GM19035 (cell line): ENCODE data around the gene TRIM29.

Source experiments
- ATAC-seq: cut with Tn5 transposase; IDR thresholded peaks from one replicate; pipeline ENCODE4 v1.9.1; 2021; ENCODE audit not compliant: unreplicated experiment

Gene TRIM29

DNA sequence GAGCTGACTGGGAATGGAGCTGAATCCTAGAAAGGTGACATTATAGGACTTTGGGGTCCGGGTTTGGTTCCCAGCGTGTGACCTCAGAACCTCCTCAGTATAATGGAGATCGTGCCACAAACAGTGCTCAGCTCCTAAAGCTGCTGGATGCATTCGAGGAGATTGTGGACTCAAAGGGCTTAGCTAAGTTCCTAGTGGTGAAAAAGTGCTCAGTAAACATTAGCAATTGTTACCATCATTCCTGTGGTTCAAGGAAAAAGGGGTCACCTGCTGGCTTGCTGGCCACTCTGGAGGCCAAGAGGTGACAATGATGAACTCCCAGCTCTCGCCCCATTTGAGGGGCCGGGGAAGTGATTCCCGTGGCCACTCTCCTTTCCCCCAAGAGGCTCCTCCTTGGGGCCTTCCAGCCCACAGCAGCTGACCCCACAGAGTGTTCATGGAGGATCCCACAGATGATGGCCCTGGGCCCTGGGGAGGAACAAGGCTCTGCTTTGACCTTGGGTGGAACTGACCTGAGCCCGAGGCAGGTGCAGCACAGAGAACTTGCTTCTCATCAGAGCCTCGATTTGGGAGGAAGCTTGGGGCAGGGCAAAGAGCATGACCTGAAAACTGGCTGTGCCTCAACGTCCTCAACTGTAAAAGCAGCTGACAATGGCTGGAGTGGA lies 40.1 kb downstream of the TRIM29 start:
- ATAC-seq, result no peak

DNA sequence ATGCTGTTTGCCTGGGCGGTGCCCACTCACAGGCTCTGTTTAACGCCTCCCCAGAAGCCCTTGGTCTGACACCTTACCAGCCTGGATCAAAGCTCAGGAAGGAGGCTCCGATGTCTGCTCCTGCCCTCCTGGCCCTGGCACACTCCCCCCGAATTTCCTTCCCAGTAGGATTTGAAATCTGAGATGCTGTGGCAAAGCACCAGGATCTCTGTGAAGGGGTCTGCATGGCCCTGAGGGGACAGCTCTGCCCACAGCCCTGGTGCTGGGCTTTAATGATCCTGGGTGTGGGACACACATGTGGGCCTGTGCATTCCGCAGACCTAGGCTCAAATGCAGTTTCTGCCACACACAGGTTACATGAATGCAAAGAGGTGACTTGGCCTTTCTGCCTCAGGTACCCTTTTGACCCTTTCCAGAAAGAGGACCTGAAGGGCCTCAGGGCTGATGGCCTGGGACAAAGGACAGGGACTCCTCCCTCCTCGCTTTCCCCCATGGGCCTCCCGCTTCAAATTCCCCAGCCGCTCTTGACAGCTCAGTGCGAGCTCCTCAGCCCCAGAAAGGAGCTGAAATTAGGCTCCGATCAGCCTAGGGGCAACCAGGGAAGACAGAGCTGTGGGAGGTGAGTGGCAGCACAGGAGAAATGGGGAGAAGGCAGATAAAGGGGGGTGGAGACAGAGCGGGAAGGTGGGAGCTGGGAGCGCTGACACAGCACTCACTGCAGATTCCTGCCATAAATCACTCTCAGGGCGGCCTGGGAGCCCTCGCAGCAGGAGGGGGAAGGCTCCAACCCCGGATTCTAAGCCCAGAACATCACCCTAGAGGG lies 41.3 kb downstream of the TRIM29 start:
- ATAC-seq, result no peak

DNA sequence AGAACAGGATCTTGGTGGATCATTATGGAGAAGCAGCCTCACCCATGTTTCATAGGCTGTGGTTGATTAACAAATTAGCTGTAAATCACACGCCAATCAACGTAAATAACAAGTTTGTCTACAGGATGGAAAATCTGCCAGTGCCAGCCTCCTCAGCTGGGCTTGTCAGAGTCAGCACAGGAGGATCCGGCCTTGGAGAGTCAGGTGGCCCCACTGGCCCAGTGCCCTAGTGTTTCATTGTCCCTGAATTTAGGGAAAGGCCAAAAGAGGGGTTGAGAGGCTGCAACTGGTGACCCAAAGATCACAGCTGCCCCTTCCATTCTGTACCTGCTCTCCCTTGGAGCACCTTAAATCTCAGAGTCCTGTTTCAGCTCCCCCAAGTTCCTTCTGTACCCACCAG lies 42.4 kb downstream of the TRIM29 start:
- no peak for ATAC-seq

DNA sequence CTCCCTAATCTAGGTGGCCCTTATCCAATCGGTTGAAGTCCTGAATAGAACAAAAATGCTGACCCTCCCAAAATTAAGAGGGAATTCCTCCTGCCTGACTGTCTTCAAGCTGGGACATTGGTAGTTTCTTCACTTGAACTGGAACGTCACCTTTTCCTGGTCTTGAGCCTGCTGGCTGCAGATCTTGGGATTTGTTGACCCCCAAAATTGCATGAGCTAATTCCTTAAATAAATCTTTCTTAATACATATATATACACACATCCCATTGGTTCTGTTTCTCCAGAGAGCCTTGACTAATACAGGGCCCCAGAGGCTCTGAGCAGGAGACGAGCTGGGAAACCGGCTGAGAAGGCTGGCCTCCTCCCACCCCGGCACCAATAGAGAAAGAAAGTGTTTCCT lies 46.2 kb downstream of the TRIM29 start:
- ATAC-seq, result no peak

DNA sequence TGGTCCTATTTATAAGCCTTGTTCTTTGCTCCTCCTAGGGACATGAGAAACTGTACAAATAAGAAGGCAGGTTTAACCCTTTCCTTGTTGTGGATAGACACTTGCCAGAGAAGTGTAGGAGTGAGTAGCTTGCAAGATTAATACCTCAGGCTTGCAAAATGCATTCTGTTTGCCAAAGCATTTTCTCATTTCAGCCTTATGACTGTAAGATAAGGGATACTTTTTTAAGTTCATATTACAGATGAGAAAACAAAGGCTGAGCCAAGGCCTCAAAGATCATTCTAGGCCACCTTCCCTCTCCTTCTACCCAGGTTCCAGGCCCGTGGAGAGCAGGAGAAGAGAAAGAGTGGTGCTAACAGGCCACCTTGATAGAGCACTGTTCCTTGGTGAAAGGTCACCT lies 46.8 kb downstream of the TRIM29 start:
- no peak for ATAC-seq

DNA sequence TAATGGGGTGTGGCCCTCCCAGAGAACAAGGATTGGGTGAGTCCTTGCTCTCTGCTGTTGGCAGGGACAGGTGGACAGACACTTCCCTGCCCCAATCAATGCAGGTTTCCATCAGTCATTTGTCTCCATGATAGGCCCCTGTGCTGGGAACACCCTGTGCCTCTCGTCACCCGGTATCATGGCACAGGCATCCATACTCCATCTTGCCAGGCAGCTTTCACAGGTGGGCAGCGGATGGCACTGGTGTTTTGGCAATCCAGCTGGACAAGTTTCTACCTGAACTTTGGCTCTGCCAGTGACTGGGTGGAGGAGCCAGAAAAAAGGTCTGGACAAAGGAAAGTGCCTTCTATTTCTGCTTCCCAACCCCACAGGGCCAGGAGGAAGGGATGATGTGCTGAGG lies 47.5 kb downstream of the TRIM29 start:
- no peak for ATAC-seq

DNA sequence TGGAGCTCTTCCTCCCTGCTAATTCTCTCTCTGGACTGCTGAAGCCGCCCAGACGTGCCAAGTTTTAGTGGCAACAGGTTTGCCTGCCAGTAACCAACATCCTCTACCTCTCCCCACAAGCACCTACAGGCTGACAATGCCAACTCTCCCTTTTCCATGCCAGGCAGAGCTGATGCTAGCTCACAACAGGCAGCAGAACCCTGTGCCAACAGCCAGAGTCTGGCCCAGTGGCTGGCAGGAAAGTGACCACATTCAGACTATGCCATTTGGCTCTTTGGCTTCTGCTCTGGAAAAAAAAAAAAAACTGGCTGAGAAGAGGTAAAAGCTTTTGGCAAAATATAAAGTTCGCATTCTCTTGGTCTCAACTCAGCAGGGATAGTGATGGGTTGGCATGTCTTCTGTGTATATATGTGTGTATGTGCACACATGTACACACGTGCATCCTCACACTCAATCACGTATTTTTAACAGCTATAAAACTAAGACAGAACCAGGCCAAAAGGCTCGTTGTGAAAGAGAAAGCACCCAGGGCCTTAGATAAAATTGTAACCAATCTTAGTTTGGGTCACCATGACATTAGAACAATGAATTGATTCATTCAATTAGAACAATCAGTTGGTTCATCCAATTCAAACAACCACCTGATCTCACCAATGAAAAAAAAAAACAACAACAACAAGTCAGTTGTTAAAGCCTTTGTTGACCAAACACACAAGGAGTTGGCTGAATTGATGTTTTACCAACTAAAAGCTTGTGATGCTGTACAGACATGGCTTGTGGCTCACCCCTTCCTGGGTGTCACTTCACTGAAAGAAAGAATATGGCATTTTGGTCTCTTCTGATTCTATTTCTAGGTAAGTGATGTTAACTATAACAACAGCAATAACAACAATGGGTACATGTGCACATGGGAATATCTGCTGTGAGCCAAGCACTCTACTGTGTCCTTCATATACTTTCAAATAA lies 48.6 kb downstream of the TRIM29 start:
- no peak for ATAC-seq

DNA sequence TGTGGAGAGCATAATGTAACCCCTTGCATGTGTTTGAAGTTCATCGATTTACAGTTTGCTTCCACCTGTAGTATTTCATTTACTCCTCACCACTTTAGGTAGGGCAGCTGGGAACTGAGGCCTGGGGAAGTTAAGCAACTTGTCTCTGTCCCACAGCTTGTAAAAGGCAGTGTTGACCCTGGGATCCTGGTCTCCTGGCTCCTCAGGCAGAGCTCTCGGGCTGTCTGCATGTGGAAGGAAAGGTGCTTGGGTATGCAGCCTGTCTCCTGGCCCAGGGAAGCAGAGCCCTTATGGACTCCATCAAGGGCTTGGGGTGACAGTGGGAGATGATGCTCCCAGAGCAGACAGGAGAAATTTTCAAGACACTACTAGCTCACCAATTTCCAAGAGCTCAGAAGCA lies 49.9 kb downstream of the TRIM29 start:
- ATAC-seq, result no peak

DNA sequence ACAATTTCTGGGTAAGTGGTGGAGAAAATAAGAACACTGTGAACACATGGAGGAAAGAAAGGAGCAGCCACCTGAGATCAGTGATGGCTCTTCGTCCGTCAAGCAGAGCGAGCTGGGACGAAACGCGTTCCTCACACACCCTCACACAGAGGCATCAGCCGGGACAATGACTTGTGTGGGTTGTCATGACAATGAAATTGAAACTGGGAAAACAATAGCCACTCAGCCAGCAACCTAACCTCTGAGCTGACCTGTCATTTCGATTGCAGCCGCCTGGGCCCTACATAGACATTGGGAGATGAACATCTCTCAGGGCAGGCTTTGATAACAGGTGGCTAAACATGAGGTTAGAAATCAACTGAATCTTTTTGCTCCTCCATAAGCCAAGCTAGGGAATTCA lies 51.3 kb downstream of the TRIM29 start:
- no peak for ATAC-seq

DNA sequence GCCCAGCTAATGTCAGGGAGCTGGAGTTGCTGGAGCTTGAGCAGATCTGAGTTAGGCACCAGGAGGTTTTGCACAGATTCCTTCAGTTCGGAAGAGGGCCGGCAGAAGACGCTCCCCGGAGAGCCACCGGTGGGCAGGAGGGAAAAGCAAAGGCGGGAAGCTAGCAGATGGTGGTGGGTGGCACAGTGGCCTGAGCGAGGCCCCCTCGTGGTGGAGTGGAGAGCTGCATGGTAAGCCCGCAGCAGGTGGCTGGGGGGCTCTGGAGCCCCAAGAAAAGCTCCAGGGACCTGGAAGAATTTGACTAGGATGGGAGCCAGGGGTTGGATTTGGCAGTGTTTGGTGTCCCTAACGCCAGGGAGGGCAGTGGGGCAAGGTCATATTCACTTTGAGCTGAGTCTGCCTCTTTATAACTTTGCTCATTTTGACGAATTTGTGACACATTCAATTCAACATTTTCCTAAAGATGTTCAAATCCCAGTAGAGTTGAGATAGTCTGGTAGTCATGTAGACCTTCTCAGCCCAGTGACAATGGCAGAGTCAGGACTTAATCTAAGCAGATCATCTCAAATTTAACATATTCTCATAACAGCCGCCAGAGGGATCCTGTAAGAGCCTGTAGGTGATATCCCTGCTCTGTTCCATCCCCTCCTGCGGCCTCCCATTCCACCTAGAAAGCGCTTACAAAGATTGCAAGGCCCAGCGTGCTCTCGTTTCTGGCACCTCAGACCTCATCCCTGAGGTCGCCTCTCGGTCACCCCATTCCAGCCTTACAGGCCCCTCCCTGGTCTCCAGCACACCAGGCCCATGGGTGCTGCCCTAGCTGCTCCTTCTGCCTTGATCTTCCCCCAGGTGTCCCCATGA lies 57.9 kb downstream of the TRIM29 start:
- no peak for ATAC-seq

DNA sequence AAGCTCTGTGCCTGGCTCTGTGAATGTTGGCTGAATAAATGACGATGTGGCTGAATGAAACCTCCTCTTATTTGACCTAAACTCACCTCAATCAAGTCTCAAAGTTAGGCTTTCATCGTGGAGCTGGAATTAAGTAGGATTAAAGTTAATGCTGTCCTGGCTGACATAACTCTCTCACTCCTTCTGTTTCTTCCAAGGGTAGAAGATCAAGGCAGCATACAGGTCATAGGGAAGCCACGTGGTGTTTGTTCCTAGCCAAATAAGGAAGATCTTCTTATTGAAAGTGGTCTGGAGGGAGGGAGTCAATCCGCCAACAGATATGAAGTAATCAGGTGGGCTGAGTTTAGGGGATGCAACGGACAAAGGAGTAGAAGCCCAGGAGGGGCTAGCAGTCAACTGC lies 59.5 kb downstream of the TRIM29 start:
- ATAC-seq, result no peak

DNA sequence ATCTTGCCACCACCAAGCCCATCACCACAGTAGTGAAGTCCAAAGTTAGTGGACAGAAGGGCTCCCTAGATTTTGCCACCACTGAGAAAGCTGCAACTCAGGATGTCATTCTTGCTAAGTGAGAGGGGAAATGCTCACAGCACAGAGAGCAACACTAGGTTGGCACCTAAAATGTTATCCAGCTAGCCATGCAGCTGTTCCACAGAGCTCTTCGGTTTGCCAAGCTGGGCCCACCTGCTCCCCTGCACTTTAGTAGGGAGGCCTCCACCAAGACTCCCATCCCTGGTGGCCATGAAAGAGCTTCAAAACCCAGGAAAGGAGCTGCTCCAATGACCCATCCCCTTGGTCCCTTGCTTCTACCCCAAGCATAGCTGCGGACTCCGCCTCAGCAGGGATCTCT lies 63.8 kb downstream of the TRIM29 start:
- ATAC-seq, result no peak

DNA sequence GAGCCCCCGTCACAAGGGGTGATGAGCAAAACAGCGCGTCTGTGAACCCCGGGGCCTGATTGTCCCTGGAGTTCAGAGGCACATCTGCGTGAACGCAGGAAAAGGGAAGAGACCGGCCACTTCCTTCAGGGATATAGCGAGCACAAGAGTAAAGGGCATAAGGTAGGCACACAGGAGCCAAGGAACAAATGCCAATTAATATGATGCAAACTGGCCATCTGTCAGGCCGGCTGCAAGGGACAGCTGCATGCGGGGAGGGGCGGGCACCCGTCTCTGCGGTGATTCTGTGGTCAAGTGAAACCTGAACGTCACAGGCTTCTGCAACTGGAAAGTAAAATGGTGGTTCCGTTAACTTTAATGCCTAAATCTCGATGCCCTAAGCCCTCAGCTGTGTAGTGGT lies 64.7 kb downstream of the TRIM29 start:
- no peak for ATAC-seq

DNA sequence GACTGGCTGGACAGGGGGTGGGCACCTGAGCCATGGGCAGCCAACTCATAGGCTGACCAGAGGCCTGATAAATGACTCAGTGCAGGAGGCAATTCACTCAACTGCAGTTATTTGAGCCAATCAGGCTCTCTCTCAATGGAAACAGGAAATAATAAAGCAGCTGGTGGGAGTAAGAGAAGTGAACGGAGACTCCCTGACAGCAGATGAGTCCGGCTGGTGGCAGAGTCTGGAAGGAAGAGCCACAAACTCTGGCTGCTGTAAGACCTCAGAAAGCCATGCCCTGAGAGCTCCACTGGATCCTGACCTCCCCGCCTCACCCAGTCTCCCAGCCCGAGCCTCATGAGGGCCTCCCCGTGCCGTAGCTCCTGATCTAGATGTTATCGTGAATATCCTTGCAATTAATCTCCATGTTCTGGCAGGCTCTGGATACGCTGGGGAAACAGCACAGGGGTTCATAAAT lies 69.8 kb downstream of the TRIM29 start:
- ATAC-seq, result no peak

DNA sequence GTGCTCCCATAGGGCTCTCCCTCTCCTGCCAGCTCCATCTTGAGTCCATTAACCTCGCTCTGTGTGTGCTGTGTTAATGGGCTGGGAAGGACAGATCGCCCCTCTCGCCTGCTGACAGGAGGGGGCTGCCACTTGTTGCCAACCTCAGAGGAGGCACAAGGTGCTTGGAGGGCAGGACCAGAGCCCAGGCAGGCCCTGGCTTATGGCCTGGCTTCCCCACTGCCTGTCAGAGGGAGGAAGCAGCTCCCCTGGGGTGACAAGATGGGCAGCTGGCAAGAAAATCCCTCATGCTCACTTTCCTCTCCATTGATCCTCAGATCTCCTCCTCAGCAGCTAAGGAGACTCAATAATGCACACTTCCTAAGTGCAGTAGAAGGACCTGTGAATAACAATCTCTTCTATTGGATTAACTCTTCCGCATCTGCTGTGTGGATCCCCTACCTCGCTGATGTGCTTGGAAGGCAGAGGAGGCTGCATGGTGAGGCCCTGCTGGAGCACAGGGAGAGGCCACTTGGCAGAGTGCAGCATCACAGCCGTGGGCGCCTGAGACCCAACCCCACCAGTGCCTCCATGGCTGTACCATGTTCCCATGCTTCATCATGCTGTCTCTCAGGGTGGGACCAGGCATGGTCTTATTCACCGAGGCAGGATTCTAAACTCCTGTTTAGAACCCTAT lies 70.3 kb downstream of the TRIM29 start:
- no peak for ATAC-seq

DNA sequence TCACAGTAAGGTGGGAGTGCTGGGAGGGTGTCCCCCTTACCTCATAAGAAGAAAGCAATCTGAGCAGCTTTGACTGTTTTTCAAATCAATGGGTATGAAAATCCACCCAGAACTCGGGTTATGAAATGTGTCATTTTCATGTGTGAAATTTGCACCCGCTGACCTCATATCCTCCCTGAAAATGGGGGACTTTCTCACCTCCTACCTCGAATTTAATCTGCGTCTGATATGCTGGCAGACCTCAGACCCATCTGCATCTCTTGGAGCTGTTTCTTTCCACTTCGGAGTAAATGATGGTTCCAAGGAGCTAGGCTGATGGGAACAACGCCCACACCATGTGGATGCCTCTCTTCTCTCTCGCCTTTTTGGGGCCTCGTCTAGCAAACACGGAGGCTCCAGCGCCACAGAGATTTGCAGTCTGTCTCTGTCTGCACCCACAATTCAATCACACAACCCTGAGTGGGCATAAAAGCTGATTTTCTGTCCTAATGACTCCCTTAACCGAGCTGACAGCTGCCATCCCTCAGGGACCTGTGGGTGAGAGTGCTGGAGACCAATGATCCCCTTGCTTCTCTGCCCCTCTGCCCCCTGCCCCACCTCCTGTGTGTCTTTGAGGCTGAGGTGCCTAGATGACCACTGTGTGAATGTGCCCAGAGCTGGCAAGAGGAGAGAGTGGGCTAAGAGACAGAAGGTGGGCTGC lies 71.0 kb downstream of the TRIM29 start:
- ATAC-seq, result no peak

DNA sequence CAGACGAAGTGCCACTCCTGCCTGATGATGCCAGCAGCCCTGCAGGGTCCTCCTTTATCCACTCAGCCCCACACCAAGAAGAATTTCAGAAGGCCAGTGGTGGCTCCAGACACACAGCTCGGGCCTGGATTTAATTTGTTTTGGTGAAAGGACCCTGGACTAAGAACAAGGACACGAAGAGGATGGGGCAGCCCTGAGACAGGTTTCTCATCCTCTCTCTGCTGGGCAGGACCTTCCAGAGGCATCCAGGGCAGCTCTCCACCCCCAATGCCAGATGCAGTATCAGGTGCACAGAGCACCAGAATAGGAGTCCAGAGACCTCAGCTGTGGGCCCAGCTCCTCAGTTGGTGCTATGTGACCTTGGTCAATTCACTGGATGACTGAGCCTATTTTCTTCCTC lies 72.0 kb downstream of the TRIM29 start:
- no peak for ATAC-seq

DNA sequence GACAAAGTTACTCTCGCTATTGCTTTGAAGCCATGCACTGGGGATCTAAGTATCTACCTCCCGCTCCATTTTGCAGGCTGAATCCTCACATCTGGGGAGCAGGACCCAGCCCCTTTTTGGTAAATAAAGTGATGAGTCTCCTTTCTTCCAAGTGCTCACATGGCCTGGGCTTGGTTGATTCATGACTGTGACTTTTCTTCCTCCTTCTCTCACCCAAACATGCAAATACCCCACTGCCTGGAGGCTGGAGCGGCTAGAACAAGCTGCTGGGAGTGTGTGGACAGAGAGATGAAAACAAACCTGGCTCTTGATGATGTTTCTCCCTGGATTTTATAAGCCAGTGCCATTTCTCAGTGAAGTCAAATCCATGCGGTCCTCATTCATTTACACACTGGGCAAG lies 72.7 kb downstream of the TRIM29 start:
- ATAC-seq, result no peak

DNA sequence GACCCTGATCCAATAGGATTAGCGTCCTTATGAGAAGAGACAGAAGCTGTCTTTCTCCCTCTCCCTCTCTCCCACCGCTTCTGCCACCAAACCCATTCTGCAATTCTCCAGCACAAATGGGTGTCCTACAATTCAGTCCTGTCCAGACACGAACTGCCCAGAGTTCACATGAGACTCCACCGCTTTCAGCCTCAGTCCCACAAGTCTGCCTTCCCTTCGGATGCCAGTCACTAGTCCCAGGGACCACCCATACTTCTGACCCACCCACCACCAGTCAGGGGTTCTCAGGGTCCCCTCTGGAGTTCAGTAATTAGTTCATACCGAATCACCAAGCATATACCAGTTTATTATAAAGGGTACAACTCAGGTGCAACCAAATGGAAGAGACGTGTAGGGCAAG lies 73.6 kb downstream of the TRIM29 start:
- ATAC-seq, result no peak
